ENCODE measurements around the gene BPIFB6.

GRCh38 chr20:33034115-33034514, 2.7 kb downstream of the BPIFB6 start:
- TF ChIP-seq CTCF (IDR thresholded peaks at IDR 0.05) (no peak), POLR2AphosphoS5 (IDR thresholded peaks at IDR 0.05) (no peak), POLR2A (IDR thresholded peaks at IDR 0.05) (no peak)

Measured in breast epithelium (tissue), 3 donors.